Esophagus muscularis mucosa (tissue), 3 donors: ENCODE measurements around the gene NNMT.

Experiments
- POLR2A ChIP-seq: fragments of 450-650 bp; IDR thresholded peaks from one replicate; pipeline ENCODE4 v1.6.1; 2017; ENCODE audit warnings: antibody characterized with exemption, moderate library complexity, mild to moderate bottlenecking, low read depth
- TF ChIP-seq, protein P1 (sequence below), 3 experiments: fragments of 200-600 bp in 2 of 3; fragments of 450-650 bp in 1 of 3; sonication (generic) in 2 of 3; IDR thresholded peaks; one replicate each; pipeline ENCODE4 v1.5.1; 2017 to 2019; ENCODE audit warnings: antibody characterized with exemption in 3 of 3, mild to moderate bottlenecking in 2 of 3, moderate library complexity in 1 of 3

DNA sequence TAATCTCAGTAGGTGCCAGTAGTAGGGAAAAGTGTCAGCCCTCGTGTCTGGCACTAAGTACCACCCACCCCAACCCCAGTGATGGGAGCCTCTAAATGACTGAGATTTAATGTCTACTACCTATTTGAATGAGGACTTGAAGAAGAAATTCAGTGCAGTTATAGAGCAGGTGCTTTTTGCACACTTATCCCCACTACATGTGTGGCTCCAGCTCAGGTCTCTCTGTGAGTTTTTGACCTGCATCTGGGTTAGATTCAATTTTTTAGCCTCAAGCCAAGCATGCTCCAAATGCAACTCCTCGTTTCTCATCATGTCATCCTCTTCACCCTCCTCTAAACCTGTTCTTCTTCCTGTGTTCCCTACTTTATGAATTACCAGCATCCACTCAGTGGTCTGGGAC, 24.9 kb upstream of the NNMT start:
- no peak for TF ChIP-seq POLR2A
- TF ChIP-seq, protein P1, sequence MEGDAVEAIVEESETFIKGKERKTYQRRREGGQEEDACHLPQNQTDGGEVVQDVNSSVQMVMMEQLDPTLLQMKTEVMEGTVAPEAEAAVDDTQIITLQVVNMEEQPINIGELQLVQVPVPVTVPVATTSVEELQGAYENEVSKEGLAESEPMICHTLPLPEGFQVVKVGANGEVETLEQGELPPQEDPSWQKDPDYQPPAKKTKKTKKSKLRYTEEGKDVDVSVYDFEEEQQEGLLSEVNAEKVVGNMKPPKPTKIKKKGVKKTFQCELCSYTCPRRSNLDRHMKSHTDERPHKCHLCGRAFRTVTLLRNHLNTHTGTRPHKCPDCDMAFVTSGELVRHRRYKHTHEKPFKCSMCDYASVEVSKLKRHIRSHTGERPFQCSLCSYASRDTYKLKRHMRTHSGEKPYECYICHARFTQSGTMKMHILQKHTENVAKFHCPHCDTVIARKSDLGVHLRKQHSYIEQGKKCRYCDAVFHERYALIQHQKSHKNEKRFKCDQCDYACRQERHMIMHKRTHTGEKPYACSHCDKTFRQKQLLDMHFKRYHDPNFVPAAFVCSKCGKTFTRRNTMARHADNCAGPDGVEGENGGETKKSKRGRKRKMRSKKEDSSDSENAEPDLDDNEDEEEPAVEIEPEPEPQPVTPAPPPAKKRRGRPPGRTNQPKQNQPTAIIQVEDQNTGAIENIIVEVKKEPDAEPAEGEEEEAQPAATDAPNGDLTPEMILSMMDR (IDR thresholded peaks at IDR 0.05), result no peak
